Fibroblast of villous mesenchyme (primary cell): ENCODE results near the gene MSH3. TPM values are rescaled to one million over a fixed set of nuclear protein-coding genes. Genes with fewer than 3 reads are reported as not detected.

Source experiments
- DNase-seq: peaks from one replicate; pipeline ENCODE4 v3.0.0-alpha.2; 2010; ENCODE audit warnings: low read depth
- H3K4me3 ChIP-seq: 2 replicates; pipeline ENCODE4 v1.5.1; 2011; ENCODE audit warnings: low read depth, mild to moderate bottlenecking, low read length
- total RNA-seq: library from RNA; depleted of rRNA; stranded (reverse); fragments of >200 nt; gene quantifications from 2 replicates; pipeline ENCODE4 v1.2.3, GENCODE V29; 2012
- TF ChIP-seq, protein P1 (sequence below): IDR thresholded peaks from 2 replicates; pipeline ENCODE4 v1.5.1; 2012; ENCODE audit warnings: low read depth, mild to moderate bottlenecking, low read length; ENCODE audit not compliant: insufficient read depth

The MSH3 gene
- total RNA-seq, 1 donor, result 22.5 TPM

DNA sequence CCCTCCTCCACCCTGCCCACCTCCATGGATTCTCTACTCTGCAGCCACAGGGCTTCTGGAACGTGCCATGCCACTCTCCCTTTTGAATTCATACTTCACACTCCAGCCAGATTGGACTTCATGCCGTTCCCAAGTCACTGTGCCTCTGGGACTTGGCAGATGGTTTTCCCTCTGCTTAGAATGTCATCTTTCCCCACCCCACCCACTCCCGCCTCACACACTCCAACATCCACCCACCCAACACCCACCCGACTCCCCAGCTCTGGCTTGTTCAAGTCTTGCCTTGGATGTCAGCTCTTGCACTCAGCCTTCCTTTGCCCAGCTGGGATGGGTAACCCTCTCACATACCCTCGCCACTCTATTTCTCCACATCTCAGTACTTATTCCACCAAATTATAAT is 142.4 kb downstream of the MSH3 start:
- no peak overlapping the region for H3K4me3 ChIP-seq
- TF ChIP-seq, protein P1, sequence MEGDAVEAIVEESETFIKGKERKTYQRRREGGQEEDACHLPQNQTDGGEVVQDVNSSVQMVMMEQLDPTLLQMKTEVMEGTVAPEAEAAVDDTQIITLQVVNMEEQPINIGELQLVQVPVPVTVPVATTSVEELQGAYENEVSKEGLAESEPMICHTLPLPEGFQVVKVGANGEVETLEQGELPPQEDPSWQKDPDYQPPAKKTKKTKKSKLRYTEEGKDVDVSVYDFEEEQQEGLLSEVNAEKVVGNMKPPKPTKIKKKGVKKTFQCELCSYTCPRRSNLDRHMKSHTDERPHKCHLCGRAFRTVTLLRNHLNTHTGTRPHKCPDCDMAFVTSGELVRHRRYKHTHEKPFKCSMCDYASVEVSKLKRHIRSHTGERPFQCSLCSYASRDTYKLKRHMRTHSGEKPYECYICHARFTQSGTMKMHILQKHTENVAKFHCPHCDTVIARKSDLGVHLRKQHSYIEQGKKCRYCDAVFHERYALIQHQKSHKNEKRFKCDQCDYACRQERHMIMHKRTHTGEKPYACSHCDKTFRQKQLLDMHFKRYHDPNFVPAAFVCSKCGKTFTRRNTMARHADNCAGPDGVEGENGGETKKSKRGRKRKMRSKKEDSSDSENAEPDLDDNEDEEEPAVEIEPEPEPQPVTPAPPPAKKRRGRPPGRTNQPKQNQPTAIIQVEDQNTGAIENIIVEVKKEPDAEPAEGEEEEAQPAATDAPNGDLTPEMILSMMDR, result no peak
- DNase-seq, result no peak

DNA sequence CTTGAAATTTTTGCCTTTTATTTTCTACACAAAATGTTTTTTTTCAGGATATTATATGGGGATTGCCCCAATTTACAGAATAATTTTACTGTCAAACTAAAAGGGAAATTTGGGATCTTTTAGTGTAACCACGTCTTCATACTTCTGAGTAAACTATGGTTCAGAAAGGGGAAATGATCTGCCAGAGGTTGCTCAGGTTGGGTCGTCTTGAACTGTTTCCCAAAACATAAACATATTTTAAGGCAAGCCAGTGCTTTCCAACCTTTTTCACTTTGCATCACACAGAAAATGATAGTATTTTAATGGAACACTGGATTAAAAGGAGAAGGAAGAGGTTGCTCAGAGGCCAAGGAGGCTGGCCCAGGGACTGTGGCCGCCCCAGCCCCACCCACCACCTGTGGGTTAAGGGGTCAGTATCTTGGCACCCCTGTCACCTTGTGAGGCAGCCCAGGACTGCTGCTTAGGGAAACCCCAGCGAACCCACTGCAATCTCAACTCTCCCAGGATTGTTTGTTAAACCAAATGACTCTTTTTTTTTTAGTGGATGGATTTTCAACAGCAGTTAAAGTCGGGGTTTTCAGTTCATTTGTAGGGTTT is 143.1 kb downstream of the MSH3 start:
- H3K4me3 ChIP-seq, result no peak overlapping the region
- DNase-seq, result no peak
- TF ChIP-seq, protein P1, result no peak

DNA sequence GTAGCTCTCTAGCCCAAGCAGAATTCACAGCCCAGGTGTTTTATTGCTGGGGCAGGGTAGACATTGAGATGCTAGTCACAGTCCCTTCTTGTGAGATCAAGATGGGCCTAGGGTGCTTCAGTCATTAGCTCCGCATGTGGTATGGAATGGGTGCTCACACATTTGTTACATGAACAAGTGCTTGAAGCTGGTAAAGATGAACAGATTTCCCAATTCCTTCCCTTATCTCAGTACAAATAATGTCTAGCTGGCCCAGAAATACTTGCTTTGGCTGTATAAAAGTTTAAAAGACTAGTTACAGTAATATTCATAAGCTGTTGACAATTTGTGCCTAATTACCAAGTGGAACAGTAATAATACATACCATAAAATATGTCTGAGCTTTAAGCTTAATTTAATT is 143.7 kb downstream of the MSH3 start:
- TF ChIP-seq, protein P1, result no peak
- H3K4me3 ChIP-seq, result no peak overlapping the region
- DNase-seq, result no peak

DNA sequence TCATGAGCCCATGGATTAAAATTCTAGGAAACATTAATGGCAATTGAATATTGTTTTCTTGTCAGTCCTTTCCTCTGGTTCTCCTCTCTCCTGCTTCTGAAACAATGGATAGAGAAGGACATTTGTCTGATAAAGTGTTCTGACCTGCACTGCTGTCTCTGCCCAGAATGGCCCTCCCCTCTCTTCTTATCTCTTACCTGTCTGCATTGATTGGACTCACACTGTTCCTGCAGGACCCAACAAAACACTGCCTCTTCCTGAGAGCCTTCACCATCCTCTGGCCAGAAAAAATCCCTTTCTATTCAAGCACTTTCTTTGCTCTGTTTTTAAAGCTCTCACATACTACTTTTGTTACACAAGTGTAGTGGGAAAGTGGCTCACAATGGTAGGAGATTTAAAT is 144.2 kb downstream of the MSH3 start:
- no peak for DNase-seq
- TF ChIP-seq, protein P1, result no peak
- H3K4me3 ChIP-seq, result no peak overlapping the region

GRCh38 chr5:80799041-80799440 is 144.6 kb downstream of the MSH3 start:
- TF ChIP-seq, protein P1, result no peak
- H3K4me3 ChIP-seq, result no peak overlapping the region
- no peak for DNase-seq

GRCh38 chr5:80799573-80799972 is 145.1 kb downstream of the MSH3 start:
- TF ChIP-seq, protein P1, result no peak
- no peak overlapping the region for H3K4me3 ChIP-seq
- no peak for DNase-seq

DNA sequence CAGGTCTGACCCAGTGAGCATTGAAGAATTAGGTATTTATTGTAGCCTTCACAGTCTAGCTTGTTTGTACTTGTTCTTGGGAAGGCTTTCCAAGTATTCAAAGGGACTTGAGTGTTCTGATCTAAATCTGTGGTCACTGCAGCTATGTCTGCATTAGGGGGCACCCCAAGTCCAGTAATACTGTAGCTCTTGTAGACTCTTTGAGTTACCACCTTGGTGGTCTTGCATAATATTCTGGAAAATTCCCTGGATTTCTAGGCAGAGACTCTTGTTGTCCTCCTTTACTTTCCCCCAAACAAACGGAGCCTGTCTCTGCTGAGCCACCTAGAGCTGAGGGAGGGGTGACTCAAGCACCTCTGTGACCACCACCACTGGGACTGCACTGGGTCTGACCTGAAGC is 149.9 kb downstream of the MSH3 start:
- TF ChIP-seq, protein P1, result peak; percentile 10
- peak; percentile 15 for DNase-seq

More for the DNA sequence above, 149.9 kb downstream of the MSH3 start:
- H3K4me3 ChIP-seq, result no peak overlapping the region
